CD4-positive, alpha-beta T cell treated with Interleukin-17A for 1 hour (primary cell): Measurements from ENCODE around the gene ZMIZ2.
A peak's percentile ranks its signal among the peaks of the same experiment; 100 is the strongest.
"Not testable (repeated sequence)": the region's sequence is repeated elsewhere in the genome, so short reads cannot be mapped to it uniquely, and the experiment has no call there.

Experiments
- DNase-seq: peaks from one replicate; pipeline ENCODE4 v3.0.0-alpha.2; 2020

The ZMIZ2 gene

GRCh38 chr7:44772867-44773266, 24.2 kb downstream of the ZMIZ2 start:
- no peak for DNase-seq

GRCh38 chr7:44774486-44774885, 25.8 kb downstream of the ZMIZ2 start:
- DNase-seq = not testable (repeated sequence)

GRCh38 chr7:44775383-44776107, 26.9 kb downstream of the ZMIZ2 start:
- no peak for DNase-seq

- DNase-seq = no peak
Observed at GRCh38 chr7:44776211-44776610, 27.6 kb downstream of the ZMIZ2 start.

- DNase-seq = no peak
Observed at GRCh38 chr7:44782460-44782859, 33.8 kb downstream of the ZMIZ2 start.

- no peak for DNase-seq
Observed at GRCh38 chr7:44783407-44783806, 34.8 kb downstream of the ZMIZ2 start.

- DNase-seq = no peak
Observed at GRCh38 chr7:44784364-44784763, 35.7 kb downstream of the ZMIZ2 start.

- not testable (repeated sequence) for DNase-seq
Observed at GRCh38 chr7:44785218-44785617, 36.6 kb downstream of the ZMIZ2 start.

- DNase-seq = no peak
Observed at GRCh38 chr7:44787041-44787440, 38.4 kb downstream of the ZMIZ2 start.

GRCh38 chr7:44787762-44788161, 39.1 kb downstream of the ZMIZ2 start:
- DNase-seq = no peak

- no peak for DNase-seq
Observed at GRCh38 chr7:44789990-44790389, 41.3 kb downstream of the ZMIZ2 start.

GRCh38 chr7:44791278-44792219, 42.9 kb downstream of the ZMIZ2 start:
- DNase-seq = no peak

- DNase-seq = no peak
Observed at GRCh38 chr7:44793919-44794318, 45.3 kb downstream of the ZMIZ2 start.

- DNase-seq = no peak
Observed at GRCh38 chr7:44794331-44794730, 45.7 kb downstream of the ZMIZ2 start.

- DNase-seq = no peak
Observed at GRCh38 chr7:44796034-44796503, 47.4 kb downstream of the ZMIZ2 start.

GRCh38 chr7:44796504-44797328, 48.1 kb downstream of the ZMIZ2 start, which contains the start of gene PPIA:
Gene PPIA, plus strand, starts transcription at chr7:44796681. Its CDS starts 44 bp downstream, at chr7:44796725.
- peak; percentile 99 for DNase-seq

- DNase-seq = peak; percentile 91
Observed at GRCh38 chr7:44797329-44798258, 48.9 kb downstream of the ZMIZ2 start.

- DNase-seq = no peak
Observed at GRCh38 chr7:44798649-44799305, 50.1 kb downstream of the ZMIZ2 start.

GRCh38 chr7:44799939-44800338, 51.3 kb downstream of the ZMIZ2 start:
- no peak for DNase-seq

- DNase-seq = no peak
Observed at GRCh38 chr7:44801890-44802289, 53.2 kb downstream of the ZMIZ2 start.

GRCh38 chr7:44802418-44803025, 53.9 kb downstream of the ZMIZ2 start:
- no peak for DNase-seq
